ENCODE measurements around the gene RGS14.
"Not testable (repeated sequence)": the region's sequence is repeated elsewhere in the genome, so short reads cannot be mapped to it uniquely, and the experiment has no call there.

Gene RGS14

GRCh38 chr5:177403792-177404640 lies 46.3 kb downstream of the RGS14 start:
- ATAC-seq, result peak; percentile 92
- no peaks in the 10 kb centered on the region for H3K36me3 Mint-ChIP-seq
- H3K27me3 Mint-ChIP-seq, result peaks cover 27% of the 10 kb centered on the region
- H3K27ac Mint-ChIP-seq, result peak overlapping the region; percentile 27
- H3K4me3 Mint-ChIP-seq, result peak overlapping the region; percentile 77
- peaks cover 43% of the 10 kb centered on the region for H3K4me1 Mint-ChIP-seq
- H3K9me3 Mint-ChIP-seq, result no peaks in the 10 kb centered on the region

DNA sequence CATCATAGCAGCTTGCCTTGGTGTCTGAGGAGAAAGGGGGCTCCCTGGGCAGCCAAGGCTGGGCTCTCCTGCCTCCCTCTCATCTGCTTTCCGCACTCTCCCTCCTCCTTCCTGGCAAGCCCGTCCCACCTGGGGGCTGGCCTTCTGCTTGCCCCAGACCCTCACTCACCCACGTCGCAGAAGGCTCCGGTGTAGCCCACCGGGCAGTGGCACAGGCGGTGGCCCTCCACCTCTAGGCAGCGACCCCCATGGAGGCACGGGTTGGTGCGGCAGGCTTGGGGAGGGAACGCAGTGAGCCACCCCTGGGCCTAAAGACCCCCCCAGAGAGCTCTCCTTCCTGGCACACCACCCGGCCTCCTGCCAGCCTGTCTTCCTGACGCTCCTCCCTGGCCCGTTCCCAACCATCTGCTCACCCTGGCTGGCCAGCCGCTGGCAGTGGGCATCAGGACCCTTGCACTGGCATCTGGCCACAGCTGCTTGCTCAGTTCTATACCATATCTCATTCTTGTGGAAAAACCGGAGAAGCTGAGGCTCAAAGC lies 47.0 kb downstream of the RGS14 start:
- Mint-ChIP-seq H3K27ac (peak overlapping the region; percentile 51), H3K4me1 (peaks cover 43% of the 10 kb centered on the region), H3K4me3 (peak overlapping the region; percentile 77), H3K27me3 (peaks cover 27% of the 10 kb centered on the region), H3K9me3 (no peaks in the 10 kb centered on the region), H3K36me3 (no peaks in the 10 kb centered on the region)
- no peak for ATAC-seq

GRCh38 chr5:177405312-177405711 lies 47.6 kb downstream of the RGS14 start:
- H3K27ac Mint-ChIP-seq, result peak overlapping the region; percentile 51
- H3K36me3 Mint-ChIP-seq, result no peaks in the 10 kb centered on the region
- H3K4me3 Mint-ChIP-seq, result peak overlapping the region; percentile 77
- H3K9me3 Mint-ChIP-seq, result no peaks in the 10 kb centered on the region
- ATAC-seq, result no peak
- H3K4me1 Mint-ChIP-seq, result peaks cover 43% of the 10 kb centered on the region
- H3K27me3 Mint-ChIP-seq, result peaks cover 27% of the 10 kb centered on the region

DNA sequence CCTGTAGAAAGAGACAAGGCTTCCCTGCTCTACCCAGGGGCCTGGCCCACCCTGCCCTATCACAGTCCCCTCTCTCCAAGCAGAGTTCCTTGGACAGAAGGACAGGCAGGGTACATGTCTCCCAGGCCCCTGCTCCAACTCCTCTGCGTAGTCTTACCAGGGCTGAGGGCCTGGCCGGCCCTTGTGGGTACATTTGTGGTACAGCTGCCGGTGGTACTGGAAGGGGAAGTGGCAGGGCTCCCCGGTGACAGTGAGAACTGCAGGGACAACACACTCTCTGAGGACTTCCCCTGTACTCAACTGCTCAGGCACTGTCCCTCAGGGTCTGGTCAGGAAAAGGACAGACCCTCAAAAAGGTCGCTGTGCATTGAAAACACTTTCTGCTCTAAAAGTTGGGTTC lies 48.1 kb downstream of the RGS14 start:
- Mint-ChIP-seq H3K9me3 (no peaks in the 10 kb centered on the region), H3K36me3 (no peaks in the 10 kb centered on the region), H3K27me3 (peaks cover 27% of the 10 kb centered on the region), H3K4me1 (peaks cover 43% of the 10 kb centered on the region), H3K27ac (peak overlapping the region; percentile 51), H3K4me3 (no peak overlapping the region)
- ATAC-seq, result peak; percentile 72

- Mint-ChIP-seq H3K4me1 (peaks cover 32% of the 10 kb centered on the region), H3K27me3 (no peaks in the 10 kb centered on the region), H3K9me3 (no peaks in the 10 kb centered on the region), H3K27ac (no peak within 1 kb of the TSS), H3K4me3 (no peak within 1 kb of the TSS), H3K36me3 (no peaks in the 10 kb centered on the region)
- ATAC-seq, result no peak
Observed at GRCh38 chr5:177409043-177409801, 51.5 kb downstream of the RGS14 start, which contains the start of gene F12. TSS of gene F12 (minus strand) at chr5:177409564. CDS start at chr5:177409527, 37 bp downstream.

DNA sequence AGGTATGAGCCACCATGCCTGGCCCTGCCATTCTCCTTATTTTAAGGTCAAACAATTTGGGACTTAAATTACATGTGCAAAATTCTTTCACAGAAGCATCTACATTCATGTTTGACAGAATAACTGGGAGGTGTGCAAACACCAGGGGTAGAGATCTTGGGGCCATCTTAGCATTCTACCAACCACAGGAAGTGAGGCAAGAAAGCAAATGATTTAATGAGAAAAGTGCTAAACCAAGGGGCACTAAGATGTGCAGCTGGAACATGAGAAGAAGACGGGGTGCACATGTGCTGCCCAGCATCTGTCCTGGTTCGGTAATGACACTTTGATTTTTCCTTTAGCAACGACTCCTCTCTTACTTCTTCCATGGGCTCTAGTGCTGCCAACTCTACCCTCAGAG lies 52.9 kb downstream of the RGS14 start:
- Mint-ChIP-seq H3K4me3 (no peak overlapping the region), H3K27me3 (no peaks in the 10 kb centered on the region), H3K27ac (no peak overlapping the region), H3K36me3 (no peaks in the 10 kb centered on the region), H3K9me3 (no peaks in the 10 kb centered on the region), H3K4me1 (peaks cover 18% of the 10 kb centered on the region)
- ATAC-seq, result no peak

DNA sequence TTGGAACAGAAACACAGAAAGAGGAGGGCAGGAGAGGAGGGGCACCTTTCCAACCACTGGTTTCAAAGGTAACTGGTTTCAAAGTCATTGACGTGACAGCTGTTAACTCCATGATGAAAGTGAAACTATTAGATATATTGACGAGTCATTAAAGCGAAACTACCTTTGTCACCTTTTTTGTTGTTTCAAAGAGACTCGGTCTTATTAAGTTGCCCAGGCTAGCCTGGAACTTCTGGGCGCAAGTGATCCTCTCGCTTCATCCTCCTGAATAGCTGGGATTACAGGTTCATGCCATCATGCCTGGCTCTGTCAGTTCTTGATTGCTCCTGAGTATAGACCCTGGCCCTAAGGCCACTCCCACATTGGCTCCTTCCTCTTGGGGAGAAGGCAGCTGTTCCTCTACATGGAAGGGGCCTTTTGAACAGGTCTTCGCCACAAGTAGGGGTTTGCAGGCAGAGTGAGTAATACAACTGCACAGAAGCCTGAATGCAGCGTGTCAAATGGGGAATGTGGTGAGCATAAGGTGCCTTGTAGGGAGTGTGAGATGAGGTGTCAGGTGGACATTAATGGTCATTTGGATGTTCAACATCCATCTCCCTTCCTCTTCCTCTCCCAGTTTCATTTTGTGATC lies 55.0 kb downstream of the RGS14 start:
- peaks cover 10% of the 10 kb centered on the region for H3K4me1 Mint-ChIP-seq
- no peaks in the 10 kb centered on the region for H3K27me3 Mint-ChIP-seq
- H3K9me3 Mint-ChIP-seq, result no peaks in the 10 kb centered on the region
- no peak overlapping the region for H3K27ac Mint-ChIP-seq
- peak overlapping the region; percentile 41 for H3K4me3 Mint-ChIP-seq
- peak; percentile 55 for ATAC-seq
- H3K36me3 Mint-ChIP-seq, result no peaks in the 10 kb centered on the region

- Mint-ChIP-seq H3K27ac (no peak overlapping the region), H3K4me3 (no peak overlapping the region), H3K4me1 (peaks cover 10% of the 10 kb centered on the region), H3K27me3 (no peaks in the 10 kb centered on the region), H3K9me3 (no peaks in the 10 kb centered on the region), H3K36me3 (no peaks in the 10 kb centered on the region)
- no peak for ATAC-seq
Observed at GRCh38 chr5:177414481-177414880, 56.8 kb downstream of the RGS14 start.

DNA sequence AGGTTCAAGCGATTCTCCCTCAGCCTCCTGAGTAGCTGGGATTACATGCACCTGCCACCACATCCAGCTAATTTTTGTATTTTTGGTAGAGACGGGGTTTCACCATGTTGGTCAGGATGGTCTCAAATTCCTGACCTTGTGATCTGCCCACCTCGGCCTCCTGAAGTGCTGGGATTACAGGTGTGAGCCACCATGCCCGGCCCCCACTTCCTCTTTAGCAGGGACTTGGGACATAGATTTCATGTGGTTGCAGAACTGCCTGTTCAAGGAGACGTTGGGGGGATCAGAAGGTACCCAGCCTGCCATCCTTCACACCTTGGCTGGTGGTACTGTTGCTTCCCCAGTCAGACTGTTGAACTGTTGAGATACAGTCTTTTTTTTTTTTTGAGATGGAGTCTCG lies 59.4 kb downstream of the RGS14 start:
- not testable (repeated sequence) for ATAC-seq, H3K27me3 Mint-ChIP-seq, H3K9me3 Mint-ChIP-seq, H3K36me3 Mint-ChIP-seq, H3K4me3 Mint-ChIP-seq, H3K27ac Mint-ChIP-seq, H3K4me1 Mint-ChIP-seq

GRCh38 chr5:177419046-177419445 lies 61.3 kb downstream of the RGS14 start:
- H3K27ac Mint-ChIP-seq, result no peak overlapping the region

GRCh38 chr5:177420472-177420871 lies 62.7 kb downstream of the RGS14 start:
- H3K9me3 Mint-ChIP-seq, H3K27ac Mint-ChIP-seq, ATAC-seq, H3K4me3 Mint-ChIP-seq, H3K27me3 Mint-ChIP-seq, H3K4me1 Mint-ChIP-seq, H3K36me3 Mint-ChIP-seq: not testable (repeated sequence)

More at GRCh38 chr5:177419046-177419445, 61.3 kb downstream of the RGS14 start:
- Mint-ChIP-seq H3K4me3 (no peak overlapping the region), H3K9me3 (no peaks in the 10 kb centered on the region), H3K36me3 (no peaks in the 10 kb centered on the region), H3K27me3 (no peaks in the 10 kb centered on the region), H3K4me1 (no peaks in the 10 kb centered on the region)
- no peak for ATAC-seq

DNA sequence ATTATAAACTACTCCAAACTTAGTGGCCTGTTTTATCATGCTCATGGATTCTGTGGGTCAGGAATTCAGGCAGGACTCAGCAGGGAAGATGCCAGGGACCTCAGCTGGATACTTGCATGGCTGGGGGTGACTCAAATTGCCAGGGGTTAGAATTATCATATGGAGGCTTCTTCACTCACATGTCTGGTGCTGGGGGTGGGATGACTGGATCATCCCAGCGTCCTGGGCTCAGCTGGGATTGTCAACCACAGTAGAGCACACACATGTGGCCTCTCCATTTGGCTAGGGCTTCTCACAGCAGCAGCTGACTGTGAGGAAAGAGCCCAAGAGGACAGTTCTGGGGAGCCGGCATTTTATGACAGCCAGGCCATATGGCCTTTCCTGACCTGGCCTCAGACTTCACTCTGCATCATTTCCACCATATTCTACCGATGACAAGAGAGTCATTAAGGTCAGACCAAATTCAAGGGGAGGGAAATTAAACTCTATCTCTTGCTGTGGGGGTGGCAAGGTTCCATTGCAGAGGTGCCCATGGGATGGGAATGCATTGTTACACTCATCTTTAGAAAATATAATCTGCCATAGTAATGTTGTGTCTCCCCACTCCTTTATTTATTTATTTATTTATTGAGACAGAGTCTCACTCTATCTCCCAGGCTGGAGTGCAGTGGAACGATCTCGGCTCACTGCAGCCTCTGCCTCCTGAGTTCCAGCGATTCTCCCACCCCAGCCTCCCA lies 63.5 kb downstream of the RGS14 start:
- ATAC-seq, result no peak
- H3K9me3 Mint-ChIP-seq, result no peaks in the 10 kb centered on the region
- H3K36me3 Mint-ChIP-seq, result no peaks in the 10 kb centered on the region
- no peaks in the 10 kb centered on the region for H3K27me3 Mint-ChIP-seq
- no peak overlapping the region for H3K4me3 Mint-ChIP-seq
- H3K4me1 Mint-ChIP-seq, result peaks cover 11% of the 10 kb centered on the region
- H3K27ac Mint-ChIP-seq, result no peak overlapping the region

Measured in stimulated activated memory B cell treated with anti-CD40 and anti-IgM and Interleukin-4, amounts not matched to agents 10 μg/mL and 1 μg/mL and 100 μg/mL, for 72 hours (primary cell).